Measurements from ENCODE around the gene GLIPR2.

Gene GLIPR2

GRCh38 chr9:36137392-36138004 is 965 bp downstream of the GLIPR2 start:
- peaks cover 5% of the 10 kb centered on the region for H3K36me3 ChIP-seq (ENCODE audit: insufficient read depth, low read length)
- peak overlapping the region; percentile 90 for H3K4me3 ChIP-seq (ENCODE audit: low read length)
- H3K27me3 ChIP-seq (ENCODE audit: control insufficient read depth, insufficient read depth, low read length), result no peaks in the 10 kb centered on the region
- peaks cover 20% of the 10 kb centered on the region for H3K4me1 ChIP-seq (ENCODE audit: control insufficient read depth, insufficient read depth, low read length)
- no peaks in the 10 kb centered on the region for H3K9me3 ChIP-seq (replicated peaks; ENCODE audit: low read length)
- peak overlapping the region; percentile 93 for H3K4me2 ChIP-seq (ENCODE audit: low read length)
- H3K9ac ChIP-seq (ENCODE audit: low read depth, low read length), result peak overlapping the region; percentile 84

DNA sequence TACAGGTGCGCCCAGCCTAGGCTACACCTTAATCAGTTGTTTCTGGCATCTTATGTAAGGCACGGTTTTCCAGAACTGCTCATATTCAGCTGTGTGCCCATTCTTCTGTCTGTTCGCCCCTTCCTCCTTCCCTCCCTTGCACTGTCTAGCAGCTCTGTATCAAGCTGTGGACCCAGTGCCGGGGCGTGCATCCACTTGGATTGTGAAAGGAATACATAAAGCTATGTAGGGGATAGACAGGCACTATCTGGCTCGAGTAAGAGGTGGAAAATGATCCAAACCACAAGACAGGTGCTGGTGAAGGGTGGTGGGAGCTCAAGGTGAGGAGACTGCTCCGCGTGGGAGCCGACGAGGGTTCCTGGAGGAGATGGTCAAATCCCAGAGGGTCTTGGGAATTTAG is 2.0 kb downstream of the GLIPR2 start:
- H3K36me3 ChIP-seq (ENCODE audit: insufficient read depth, low read length), result peaks cover 10% of the 10 kb centered on the region
- peak overlapping the region; percentile 54 for H3K4me2 ChIP-seq (ENCODE audit: low read length)
- peaks cover 17% of the 10 kb centered on the region for H3K4me1 ChIP-seq (ENCODE audit: control insufficient read depth, insufficient read depth, low read length)
- no peak overlapping the region for H3K4me3 ChIP-seq (ENCODE audit: low read length)
- H3K9me3 ChIP-seq (replicated peaks; ENCODE audit: low read length), result no peaks in the 10 kb centered on the region
- no peak overlapping the region for H3K9ac ChIP-seq (ENCODE audit: low read depth, low read length)
- H3K27me3 ChIP-seq (ENCODE audit: control insufficient read depth, insufficient read depth, low read length), result no peaks in the 10 kb centered on the region

- no peak overlapping the region for H3K4me3 ChIP-seq (ENCODE audit: low read length)
- H3K9me3 ChIP-seq (replicated peaks; ENCODE audit: low read length), result no peaks in the 10 kb centered on the region
- peaks cover 12% of the 10 kb centered on the region for H3K36me3 ChIP-seq (ENCODE audit: insufficient read depth, low read length)
- peak overlapping the region; percentile 54 for H3K4me2 ChIP-seq (ENCODE audit: low read length)
- no peaks in the 10 kb centered on the region for H3K27me3 ChIP-seq (ENCODE audit: control insufficient read depth, insufficient read depth, low read length)
- H3K4me1 ChIP-seq (ENCODE audit: control insufficient read depth, insufficient read depth, low read length), result peaks cover 17% of the 10 kb centered on the region
- no peak overlapping the region for H3K9ac ChIP-seq (ENCODE audit: low read depth, low read length)
Observed at GRCh38 chr9:36138901-36139300, 2.4 kb downstream of the GLIPR2 start.

- H3K9ac ChIP-seq (ENCODE audit: low read depth, low read length), result peak overlapping the region; percentile 13
Observed at GRCh38 chr9:36140086-36141084, 3.9 kb downstream of the GLIPR2 start.

GRCh38 chr9:36141288-36141687 is 4.8 kb downstream of the GLIPR2 start:
- Histone ChIP-seq H3K4me2 (ENCODE audit: low read length) (no peak overlapping the region), H3K9me3 (replicated peaks; ENCODE audit: low read length) (no peaks in the 10 kb centered on the region), H3K9ac (ENCODE audit: low read depth, low read length) (no peak overlapping the region), H3K4me1 (ENCODE audit: control insufficient read depth, insufficient read depth, low read length) (peaks cover 10% of the 10 kb centered on the region), H3K27me3 (ENCODE audit: control insufficient read depth, insufficient read depth, low read length) (no peaks in the 10 kb centered on the region), H3K4me3 (ENCODE audit: low read length) (no peak overlapping the region), H3K36me3 (ENCODE audit: insufficient read depth, low read length) (peaks cover 28% of the 10 kb centered on the region)

More at GRCh38 chr9:36140086-36141084, 3.9 kb downstream of the GLIPR2 start:
- H3K36me3 ChIP-seq (ENCODE audit: insufficient read depth, low read length), result peaks cover 27% of the 10 kb centered on the region
- H3K27me3 ChIP-seq (ENCODE audit: control insufficient read depth, insufficient read depth, low read length), result no peaks in the 10 kb centered on the region
- peak overlapping the region; percentile 4 for H3K4me2 ChIP-seq (ENCODE audit: low read length)
- no peak overlapping the region for H3K4me3 ChIP-seq (ENCODE audit: low read length)
- H3K9me3 ChIP-seq (replicated peaks; ENCODE audit: low read length), result no peaks in the 10 kb centered on the region
- peaks cover 17% of the 10 kb centered on the region for H3K4me1 ChIP-seq (ENCODE audit: control insufficient read depth, insufficient read depth, low read length)

GRCh38 chr9:36141761-36142160 is 5.2 kb downstream of the GLIPR2 start:
- Histone ChIP-seq H3K27me3 (ENCODE audit: control insufficient read depth, insufficient read depth, low read length) (no peaks in the 10 kb centered on the region), H3K4me3 (ENCODE audit: low read length) (no peak overlapping the region), H3K36me3 (ENCODE audit: insufficient read depth, low read length) (peaks cover 28% of the 10 kb centered on the region), H3K9ac (ENCODE audit: low read depth, low read length) (no peak overlapping the region), H3K9me3 (replicated peaks; ENCODE audit: low read length) (no peaks in the 10 kb centered on the region), H3K4me1 (ENCODE audit: control insufficient read depth, insufficient read depth, low read length) (peaks cover 10% of the 10 kb centered on the region), H3K4me2 (ENCODE audit: low read length) (no peak overlapping the region)

GRCh38 chr9:36142510-36143244 is 6.1 kb downstream of the GLIPR2 start:
- Histone ChIP-seq H3K4me2 (ENCODE audit: low read length) (no peak overlapping the region), H3K4me1 (ENCODE audit: control insufficient read depth, insufficient read depth, low read length) (peaks cover 3% of the 10 kb centered on the region), H3K9me3 (replicated peaks; ENCODE audit: low read length) (no peaks in the 10 kb centered on the region), H3K9ac (ENCODE audit: low read depth, low read length) (no peak overlapping the region), H3K36me3 (ENCODE audit: insufficient read depth, low read length) (peaks cover 28% of the 10 kb centered on the region), H3K4me3 (ENCODE audit: low read length) (no peak overlapping the region), H3K27me3 (ENCODE audit: control insufficient read depth, insufficient read depth, low read length) (no peaks in the 10 kb centered on the region)

GRCh38 chr9:36143245-36143641 is 6.7 kb downstream of the GLIPR2 start:
- H3K4me3 ChIP-seq (ENCODE audit: low read length), result no peak overlapping the region
- H3K4me1 ChIP-seq (ENCODE audit: control insufficient read depth, insufficient read depth, low read length), result peaks cover 2% of the 10 kb centered on the region
- H3K27me3 ChIP-seq (ENCODE audit: control insufficient read depth, insufficient read depth, low read length), result no peaks in the 10 kb centered on the region
- H3K9ac ChIP-seq (ENCODE audit: low read depth, low read length), result no peak overlapping the region
- H3K9me3 ChIP-seq (replicated peaks; ENCODE audit: low read length), result no peaks in the 10 kb centered on the region
- H3K4me2 ChIP-seq (ENCODE audit: low read length), result no peak overlapping the region
- H3K36me3 ChIP-seq (ENCODE audit: insufficient read depth, low read length), result peaks cover 30% of the 10 kb centered on the region

GRCh38 chr9:36144309-36145232 is 8.0 kb downstream of the GLIPR2 start:
- no peak overlapping the region for H3K9ac ChIP-seq (ENCODE audit: low read depth, low read length)
- H3K9me3 ChIP-seq (replicated peaks; ENCODE audit: low read length), result no peaks in the 10 kb centered on the region
- H3K4me3 ChIP-seq (ENCODE audit: low read length), result no peak overlapping the region
- H3K4me2 ChIP-seq (ENCODE audit: low read length), result no peak overlapping the region
- H3K4me1 ChIP-seq (ENCODE audit: control insufficient read depth, insufficient read depth, low read length), result peaks cover 15% of the 10 kb centered on the region
- H3K36me3 ChIP-seq (ENCODE audit: insufficient read depth, low read length), result peaks cover 31% of the 10 kb centered on the region
- H3K27me3 ChIP-seq (ENCODE audit: control insufficient read depth, insufficient read depth, low read length), result no peaks in the 10 kb centered on the region

DNA sequence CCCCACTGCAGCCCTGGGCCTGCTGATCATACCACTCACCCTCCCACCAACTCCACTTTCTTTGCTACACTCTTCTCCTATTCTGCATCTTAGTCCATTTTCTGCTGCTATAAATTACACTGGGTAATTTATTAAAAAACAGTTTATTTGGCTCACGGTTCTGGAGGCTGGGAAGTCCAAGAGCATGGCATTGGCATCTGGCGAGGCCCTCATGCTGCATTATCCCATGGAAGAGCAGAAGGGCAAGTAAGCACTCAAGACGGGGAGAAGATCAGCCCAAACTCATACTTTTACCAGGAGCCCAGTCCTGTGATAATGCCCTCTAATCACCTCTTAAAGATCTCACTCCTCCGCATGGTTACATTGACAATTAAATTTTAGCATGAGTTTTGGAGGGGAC is 9.4 kb downstream of the GLIPR2 start:
- no peak overlapping the region for H3K4me3 ChIP-seq (ENCODE audit: low read length)
- peaks cover 29% of the 10 kb centered on the region for H3K4me1 ChIP-seq (ENCODE audit: control insufficient read depth, insufficient read depth, low read length)
- H3K4me2 ChIP-seq (ENCODE audit: low read length), result no peak overlapping the region
- no peaks in the 10 kb centered on the region for H3K27me3 ChIP-seq (ENCODE audit: control insufficient read depth, insufficient read depth, low read length)
- H3K9ac ChIP-seq (ENCODE audit: low read depth, low read length), result no peak overlapping the region
- H3K9me3 ChIP-seq (replicated peaks; ENCODE audit: low read length), result no peaks in the 10 kb centered on the region
- H3K36me3 ChIP-seq (ENCODE audit: insufficient read depth, low read length), result peaks cover 37% of the 10 kb centered on the region
